NCI-H2171 (cell line): Measurements from ENCODE around the gene TMIE.

Source experiments
- DNase-seq: peaks from one replicate; lab custom pipeline; 2025; lab: John Stamatoyannopoulos, UW

The TMIE gene

DNA sequence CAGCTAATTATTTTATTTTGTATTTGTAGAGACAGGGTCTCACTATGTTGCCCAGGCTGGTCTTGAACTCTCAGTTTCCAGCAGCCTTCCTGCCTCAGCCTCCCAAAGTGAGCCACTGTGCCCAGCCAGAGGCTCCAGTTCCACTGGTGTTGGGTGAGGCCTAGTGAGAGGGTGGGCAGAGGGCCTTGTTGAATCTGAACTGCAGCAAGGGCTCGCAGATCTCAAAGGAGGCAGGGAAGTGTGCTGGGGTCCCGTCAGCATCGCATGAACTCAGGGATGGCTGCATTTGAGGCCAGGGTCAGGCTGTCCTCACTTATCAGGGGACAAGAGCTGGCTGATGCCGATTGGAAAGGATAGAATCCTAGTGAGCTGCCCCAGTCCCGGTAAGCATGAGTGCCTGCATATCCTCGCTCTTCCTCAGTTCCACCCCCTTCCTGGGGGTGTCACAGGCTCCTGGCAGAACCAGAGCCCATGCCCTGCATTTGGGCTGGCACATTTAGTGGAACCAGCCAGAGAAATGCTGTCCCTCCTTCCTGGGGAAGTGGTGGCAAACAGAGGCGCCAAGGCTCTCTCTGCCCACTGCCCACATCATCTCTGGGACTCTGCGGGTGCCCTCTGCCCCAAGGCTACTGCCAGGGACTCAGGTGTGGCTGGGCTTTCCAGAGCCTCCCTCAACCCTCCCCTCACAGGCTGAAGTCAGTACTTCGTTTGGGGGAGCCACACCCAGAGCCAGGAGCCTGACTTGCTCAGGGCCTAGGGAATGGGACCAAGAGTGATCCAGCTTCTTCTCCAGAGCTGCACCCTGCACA, 31.8 kb upstream of the TMIE start:
- no peak for DNase-seq

DNA sequence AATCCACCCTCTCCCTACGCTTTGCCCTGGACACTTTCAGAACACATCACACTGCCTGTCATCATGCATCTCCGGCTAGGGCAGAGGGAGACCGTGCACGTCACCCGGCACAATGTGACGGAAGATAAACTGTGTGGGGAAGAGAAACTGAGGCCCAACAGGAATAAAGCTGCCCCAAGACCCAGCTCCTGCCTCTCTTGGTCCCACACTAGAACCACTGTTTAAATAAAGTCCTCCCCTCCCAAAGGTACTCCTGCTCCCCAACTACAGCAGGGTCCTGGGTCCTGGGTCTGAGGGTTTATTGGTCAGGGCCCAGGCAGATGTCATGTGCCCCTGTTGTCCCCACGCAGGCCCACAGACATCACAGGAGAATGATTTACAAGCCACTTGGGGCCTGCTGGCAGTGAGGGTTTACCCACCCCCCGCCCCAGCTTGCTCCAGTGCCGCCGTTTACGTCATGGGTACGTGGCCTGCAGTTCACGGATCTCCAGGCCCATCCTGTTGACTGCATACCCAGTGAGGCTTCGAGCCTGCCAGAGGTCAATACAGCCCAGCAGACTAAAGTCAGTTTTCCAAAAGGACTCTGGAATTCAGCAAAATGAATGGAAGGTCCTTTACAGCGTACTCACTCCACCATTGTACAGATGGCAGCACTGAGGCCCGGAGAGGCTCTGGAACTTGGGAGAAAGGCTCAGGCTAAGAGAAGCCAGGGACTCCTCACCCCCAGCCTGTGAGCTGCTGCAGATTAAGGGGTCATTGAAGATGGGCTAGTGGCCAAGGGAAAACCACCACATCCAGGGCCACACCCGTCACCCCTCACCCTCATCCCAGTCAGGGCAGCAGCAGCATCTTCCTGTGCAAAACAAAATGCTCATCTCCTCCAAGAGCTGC, 30.9 kb upstream of the TMIE start:
- no peak for DNase-seq

DNA sequence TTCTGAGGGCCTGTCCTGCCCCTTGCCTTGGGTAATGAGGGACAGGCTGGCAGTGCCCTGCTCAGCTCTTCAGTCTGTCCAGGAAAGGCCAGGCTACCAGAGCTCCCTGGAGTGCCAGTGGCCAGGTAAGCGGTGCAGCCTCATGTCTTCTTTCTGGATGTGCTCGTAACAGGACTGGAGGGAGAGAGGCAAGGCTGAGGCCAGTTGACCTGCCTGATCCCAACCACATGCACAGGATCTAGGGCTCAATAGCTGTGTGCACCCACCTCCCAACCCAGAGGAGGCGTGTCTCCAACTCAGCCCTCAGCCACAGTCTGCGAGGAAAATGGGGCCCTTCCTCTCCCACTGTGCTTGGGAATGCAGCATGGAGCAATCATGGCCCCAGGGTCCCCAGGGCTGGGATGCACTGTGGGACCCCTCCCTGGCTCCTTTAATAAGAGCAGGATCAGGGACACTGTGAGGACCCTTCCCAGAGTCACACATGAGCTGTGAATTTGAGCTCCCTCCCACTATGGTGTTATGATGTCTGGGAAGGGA, 30.2 kb upstream of the TMIE start:
- no peak for DNase-seq

DNA sequence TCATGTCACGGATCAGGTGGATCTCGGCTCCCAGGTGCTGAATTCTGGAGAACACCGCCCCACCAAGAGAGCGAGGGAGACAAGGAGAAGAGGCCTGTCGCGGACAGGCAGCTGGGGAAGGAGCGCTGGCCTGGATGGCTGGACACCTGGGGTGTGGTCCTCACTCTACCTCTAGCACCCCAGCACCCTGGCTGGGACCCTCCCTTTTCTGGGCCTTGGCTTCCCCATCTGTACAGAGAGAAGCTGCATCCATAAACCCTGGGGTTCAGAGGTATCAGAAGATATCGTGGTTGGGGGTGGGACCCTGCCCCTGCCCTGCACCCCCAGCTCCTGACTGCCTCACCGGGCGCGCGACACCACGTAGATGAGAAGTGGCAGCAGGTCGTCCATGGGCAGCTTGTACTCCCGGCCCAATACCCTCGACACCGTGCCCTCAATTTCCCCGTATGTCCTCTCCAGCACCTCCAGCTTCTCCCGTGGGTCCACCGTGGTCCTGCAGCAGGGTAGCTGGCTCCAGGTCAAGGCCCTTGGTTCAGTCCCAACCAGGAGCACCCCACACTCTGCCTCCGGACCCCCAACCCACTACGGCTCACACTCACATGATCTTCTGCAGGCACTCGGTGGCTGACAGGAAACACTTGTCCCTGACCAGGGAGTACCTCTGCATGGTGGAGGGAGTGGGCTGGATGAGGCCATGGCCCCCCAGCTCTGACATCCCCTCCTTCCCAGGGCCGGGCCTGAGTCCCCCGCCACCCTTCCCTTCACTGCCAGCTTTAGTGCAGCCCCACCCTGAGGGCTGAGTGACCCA, 29.4 kb upstream of the TMIE start:
- no peak for DNase-seq

DNA sequence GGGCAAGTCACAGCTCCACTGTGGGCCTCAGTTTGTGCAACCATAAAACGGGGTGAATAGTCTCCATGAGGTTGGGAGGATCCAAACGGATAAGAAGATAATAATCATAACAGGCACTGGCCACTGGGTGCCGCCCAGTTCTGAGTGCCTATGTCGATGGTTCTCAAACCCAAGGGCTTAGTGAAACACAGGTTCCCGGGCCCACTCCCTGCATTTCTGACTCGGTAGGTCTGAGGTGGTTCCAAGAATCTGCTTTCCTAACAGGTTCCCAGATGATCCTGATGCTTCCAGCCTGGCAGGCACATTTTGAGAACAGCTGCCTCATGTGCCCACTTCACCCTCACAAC, 28.9 kb upstream of the TMIE start:
- DNase-seq, result no peak

DNA sequence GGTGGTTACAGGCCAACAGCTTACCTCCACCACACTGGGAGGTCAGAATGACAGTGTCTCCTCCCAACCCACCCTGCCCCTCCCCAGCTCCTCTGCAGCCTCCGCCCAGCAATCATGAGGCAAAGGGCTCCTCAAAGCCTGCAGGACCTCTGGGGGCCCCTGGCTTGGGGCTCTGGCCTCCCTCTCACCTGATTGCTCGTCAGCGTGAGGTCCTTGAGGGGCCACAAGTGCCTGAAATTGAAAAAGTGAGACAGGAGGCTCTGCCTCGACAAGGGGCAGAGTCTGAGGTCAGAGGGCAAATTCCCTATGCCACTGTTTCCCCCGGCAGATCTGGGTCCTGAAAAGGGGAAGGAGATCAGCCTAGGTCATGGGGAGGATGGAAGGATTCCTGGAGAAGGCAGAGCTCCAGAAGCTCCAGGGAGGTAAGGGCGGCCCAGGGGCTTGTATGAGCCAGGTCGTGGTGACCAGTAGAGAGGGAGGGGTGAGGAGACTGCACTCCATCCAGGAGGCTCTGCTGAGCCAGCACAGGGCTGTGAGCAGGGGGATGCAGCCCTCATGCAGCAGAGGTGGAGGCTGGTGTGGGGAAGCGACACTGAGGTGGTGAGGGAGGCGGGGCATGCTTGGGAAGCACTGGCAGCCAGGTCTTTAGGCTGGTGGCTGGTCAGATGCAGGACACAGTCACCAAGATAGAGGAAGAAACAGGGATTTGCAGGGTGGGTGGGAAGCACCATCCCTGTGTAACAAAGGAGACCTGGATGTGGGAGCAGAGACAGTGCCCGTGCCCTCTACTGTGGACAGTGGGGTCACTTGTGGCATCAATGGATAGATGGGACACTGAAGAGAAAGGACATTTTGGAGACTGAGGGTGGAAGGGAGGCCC, 27.8 kb upstream of the TMIE start:
- DNase-seq, result no peak

DNA sequence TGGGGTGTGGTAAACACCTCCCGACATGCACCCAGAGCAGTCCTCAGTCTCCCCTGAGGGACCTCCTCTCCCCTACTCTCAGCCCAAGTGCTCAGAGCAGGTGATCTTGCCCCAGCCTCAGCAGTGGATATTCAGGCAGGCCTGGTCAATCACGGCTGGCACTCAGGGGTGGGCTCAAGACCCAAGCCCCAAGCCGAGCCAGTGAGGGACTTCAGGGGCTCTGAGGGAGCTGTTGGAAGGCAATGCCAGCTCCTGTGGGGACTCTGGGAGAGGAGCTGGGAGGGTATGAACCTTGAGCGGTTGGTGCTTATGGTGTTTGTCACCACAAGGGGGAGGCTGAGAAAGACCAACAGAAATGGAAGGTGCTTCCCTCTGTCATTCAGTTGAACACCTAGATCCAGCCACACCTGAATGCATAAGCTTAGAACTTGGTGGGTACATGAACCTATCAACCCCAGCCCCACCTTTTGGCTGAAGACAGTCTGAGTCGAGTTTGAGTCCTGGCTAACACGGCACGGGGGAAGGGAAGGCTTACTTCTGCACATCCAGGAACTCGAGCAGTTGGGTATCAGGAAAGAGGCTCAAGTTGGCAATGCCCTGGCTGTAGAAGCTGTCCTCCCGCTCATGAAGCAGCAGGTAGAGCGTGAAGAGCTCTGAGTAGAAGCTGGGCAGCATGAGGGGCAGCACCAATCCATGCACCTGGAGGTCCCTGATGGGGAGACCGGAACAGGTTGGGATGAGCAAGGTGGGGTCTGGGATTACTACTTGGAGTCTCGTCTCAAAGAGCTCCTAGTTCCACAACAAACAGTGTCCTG, 27.0 kb upstream of the TMIE start:
- no peak for DNase-seq

DNA sequence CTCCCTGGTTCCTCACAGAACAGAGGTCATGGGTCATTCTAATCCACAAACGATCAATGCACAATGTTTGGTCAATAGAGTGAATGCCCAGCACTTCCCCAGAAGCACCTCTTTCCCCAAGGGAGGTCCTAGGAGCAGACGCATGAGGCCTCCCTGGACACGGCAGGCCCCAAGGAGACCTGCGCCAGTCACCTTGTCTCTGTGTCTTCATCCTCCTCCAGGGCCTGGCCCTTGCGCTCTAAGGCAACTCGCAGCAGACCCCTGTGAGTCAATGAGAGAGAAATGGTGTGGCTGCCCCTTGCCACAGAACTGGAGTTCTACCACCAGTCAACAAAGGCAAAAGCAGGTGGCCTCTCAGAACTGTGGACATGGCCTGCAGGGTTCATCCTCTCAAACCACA, 25.8 kb upstream of the TMIE start:
- DNase-seq, result no peak

DNA sequence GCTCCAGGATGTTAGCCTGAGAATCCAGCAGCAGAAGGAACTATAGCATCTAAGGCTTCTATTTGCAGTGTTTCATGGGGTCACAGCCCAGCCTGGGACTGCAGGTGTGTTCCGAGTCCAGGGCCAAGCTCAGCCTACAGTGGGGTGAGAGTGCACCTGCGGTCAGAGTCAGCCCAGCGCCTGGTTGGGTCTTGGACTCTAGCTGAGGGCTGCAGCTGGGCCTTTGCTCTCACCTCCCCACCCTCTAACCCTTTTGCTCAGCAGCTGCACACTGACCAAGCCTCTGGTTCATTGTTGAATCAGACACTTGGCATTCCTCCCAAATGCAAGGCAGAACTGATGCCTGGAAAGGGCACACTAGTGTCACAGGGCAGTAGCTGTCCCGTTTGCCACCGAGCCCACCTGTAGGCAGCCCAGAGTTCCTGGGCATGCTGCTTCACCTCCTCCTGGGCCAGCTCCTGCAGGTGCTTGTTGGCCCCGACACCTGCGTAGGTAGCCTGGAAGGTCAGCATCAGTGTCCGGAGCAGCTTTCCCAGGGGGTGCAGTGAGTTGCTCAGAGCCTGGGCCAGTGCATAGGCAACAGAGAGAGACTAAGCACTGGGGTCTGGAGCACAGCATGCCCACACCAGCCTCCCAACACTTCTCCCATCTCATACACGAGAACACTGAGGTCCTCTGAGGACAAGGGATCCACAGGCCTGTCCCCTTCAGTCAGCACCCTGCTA, 25.2 kb upstream of the TMIE start:
- DNase-seq, result no peak

DNA sequence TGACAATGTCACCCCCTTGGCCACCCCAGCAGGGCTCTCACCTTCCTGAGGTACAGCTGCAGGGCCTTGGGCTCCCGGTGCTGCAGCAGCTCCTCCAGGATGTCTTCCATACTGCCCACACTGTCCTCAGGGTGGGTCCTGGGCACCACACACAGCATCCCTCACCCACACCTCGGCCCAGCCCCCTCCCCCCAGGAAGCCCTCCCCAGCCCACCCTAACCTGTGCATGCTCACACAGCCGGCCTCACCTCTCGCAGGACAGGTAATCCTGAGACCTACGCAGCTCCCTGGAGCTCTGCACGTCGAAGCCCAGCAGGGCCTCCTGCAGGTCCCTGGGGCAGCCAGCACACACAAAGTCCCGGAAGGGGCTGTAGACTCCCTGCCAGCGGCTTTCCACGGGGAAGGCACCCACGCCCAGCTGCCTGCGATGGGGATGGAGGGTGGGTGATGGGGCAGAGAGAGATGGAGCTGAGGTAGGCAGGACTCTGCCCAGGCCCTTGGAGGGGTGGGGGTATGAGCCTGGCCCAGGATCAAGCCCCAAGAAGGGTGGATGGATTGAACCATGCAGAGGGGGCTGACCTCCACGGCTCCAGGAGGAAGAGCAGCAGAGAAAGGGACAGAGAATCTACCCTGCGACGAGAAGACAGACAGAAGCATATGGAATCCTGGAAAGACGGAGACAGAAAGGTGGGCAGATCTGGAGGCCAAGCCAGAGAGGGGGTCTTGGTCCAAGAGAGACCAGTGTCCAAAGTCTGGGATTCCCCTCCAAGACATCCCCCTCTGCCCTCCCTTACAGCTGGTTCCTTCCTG, 24.4 kb upstream of the TMIE start:
- DNase-seq, result no peak

DNA sequence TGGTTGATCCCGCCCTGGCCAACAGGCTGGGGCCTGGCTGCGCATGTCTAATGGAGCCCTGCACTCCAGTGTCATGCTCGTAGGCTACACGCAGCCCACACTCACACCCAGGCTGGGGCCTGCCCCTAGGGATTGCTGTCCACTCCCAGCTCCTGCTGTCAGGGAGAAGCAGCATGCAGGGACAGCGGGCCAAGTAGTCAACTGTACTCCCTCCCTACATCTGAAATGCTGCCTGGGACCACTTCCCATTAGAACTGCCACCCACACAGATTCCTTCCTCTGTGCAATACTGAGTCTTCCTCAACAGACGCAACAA, 23.8 kb upstream of the TMIE start:
- no peak for DNase-seq

DNA sequence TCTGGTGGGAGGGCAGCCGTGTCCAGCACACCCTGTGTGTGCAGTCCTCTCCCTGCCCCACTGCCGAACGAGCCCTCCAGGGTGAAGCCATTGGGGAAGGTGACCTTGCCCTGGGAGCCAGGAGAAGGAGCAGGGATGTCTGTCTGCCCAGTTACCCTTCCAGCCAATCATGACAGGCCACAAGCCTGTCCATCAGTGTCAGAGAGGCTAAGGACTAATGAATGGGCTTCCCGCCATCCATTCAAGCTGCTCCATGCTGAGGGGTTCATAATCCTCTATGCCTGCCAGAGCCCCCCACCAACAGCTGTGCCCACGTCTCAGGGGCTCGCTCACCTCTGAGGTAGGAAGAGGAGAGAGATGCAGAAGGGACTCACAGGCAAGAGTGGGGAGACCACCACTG, 22.9 kb upstream of the TMIE start:
- DNase-seq, result no peak

DNA sequence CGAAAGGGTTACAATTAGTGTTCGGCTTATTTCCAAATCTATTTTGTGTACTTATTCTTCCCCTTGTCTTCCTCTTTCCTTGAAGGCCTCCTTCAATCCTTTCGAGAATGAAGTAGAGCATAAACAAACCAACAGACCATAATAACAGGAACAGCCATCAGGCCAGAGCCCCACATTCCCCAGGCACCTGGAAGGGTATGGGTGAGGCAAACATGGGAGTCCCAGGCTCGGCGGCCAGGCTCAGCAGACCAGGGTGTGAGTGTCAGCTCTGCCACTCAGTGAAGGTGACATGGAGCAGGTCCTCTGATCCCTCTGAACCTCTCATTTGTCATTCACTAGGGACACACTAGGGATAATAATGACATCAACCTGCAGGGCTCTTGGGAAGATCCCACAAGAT, 21.5 kb upstream of the TMIE start:
- no peak for DNase-seq

DNA sequence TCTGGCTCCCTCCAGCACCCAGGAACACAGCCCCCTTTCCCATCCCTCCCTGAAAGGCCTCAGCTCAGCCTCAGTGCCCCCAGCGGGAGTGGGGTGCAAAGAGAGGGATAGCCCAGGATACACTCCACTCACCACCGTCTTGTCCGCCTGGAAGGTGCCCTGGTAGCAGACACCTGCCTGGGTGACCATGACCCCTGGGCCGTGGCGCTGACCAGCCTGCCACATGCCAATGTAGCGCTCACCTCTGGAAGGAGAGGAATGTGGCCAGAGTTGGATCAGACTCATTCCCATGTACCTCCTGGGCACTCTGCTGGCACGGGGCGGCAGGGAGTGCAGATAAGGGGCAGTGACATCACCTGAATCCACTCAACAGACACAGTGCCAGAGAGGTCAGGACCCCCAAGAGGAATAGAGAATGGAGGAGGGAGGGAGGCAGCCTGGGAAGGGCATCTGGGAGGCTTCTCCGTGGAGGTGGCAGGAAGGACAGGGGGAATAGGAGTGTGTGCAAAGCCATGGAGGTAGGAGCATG, 20.8 kb upstream of the TMIE start:
- DNase-seq, result no peak

DNA sequence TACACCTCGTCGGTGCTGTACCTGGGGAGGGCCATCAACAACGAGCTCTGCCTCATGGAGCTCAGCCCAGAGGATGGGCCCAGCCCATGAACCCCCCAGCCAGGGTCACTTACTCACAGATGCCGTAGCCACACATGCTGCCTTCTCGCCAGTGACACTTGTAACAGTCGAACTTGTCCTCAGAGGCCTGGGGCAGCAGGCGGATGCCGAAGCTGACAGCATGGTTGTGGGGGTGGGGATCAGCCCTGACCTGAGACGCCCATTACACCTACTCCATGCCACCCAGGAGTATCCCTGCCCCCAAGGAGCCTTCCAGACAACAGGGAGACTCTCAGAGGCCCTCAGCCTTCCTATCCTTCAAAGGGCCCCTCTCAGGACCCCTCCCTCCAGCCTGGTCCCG, 19.8 kb upstream of the TMIE start:
- no peak for DNase-seq

DNA sequence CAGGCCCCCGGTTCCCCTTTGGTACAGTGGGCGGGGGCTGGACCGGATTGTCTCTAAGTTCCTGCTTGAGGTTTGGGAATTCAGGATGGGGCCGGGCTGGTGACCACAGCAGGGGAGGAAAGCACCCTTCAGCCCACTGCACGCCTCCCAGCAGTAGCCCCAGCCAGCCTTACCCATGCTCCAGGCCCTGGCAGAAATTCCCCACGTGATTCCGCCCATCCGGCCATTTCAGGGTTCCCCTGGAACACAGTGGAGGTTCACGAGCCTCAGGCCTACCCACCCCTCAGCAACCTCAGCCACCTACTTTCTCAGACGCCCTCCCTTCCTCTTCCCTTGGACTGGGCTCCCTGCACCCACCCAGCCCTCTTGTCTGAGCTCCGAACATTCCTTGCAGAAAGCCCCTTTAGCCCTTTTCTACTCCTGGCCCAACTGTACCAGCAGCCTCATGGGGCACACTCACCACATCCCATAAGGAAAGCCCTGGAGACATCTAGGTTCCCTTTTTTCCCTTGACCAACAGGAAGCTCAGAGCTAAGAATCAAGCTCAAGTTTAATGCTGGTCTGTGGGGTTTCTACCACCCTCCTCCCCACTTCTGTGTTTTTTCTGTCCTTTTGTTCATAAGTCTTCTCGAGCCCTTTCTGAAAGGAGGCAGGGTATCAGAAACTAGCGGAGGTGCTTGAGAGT, 19.2 kb upstream of the TMIE start:
- no peak for DNase-seq

DNA sequence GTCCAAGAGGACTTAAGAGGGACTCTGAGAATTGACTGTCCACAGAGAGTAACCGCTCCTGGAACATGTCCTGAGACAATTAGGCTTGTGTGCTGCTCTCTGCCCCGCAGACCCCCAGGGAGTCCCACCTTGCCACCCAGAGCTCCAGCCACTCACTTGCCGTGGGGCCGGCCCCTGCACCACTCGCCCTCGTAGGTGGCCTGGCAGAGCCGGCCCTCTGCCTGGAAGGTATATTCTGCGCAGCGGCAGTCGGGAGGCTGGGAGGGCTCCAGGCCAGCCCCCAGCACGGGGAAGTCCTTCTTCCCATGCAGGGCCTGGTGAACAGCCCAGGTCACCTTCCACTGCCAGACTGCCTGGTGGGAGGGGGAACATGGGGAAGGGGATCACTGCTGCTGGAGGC, 18.2 kb upstream of the TMIE start:
- DNase-seq, result no peak

DNA sequence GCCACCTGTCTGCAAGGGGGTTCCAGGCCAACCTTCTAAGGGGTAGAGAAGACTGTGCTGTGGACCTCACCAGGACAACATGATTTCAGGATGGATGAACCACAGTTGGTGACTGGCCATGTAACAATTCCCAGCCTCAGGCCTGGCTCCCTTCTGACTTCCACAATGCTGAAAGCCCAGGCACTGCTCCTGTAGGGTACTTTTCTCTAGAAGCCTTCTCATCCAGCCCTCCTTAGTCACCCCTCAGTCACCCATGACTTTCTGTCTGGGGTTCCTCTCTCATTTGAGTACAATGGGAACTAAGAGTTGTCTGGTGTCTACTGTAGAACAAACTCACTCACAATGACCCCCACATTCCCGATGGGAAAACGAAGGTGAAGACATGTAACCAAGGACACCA, 16.3 kb upstream of the TMIE start:
- DNase-seq, result no peak
